Urinary bladder (tissue), 4 donors: Measurements from ENCODE around the gene RIC1. TPM values are rescaled to one million over a fixed set of nuclear protein-coding genes. Genes with fewer than 3 reads are reported as not detected.
"Not testable (repeated sequence)": the region's sequence is repeated elsewhere in the genome, so short reads cannot be mapped to it uniquely, and the experiment has no call there.

ENCODE experiments used
- DNase-seq: peaks from one replicate; pipeline ENCODE4 v3.0.0-alpha.2; 2015; ENCODE audit errors: extremely low spot score
- H3K27ac ChIP-seq: one replicate; pipeline ENCODE4 v1.5.1; 2013; ENCODE audit warnings: low read depth, mild to moderate bottlenecking, moderate library complexity
- H3K36me3 ChIP-seq: one replicate; pipeline ENCODE4 v1.6.1; 2013; ENCODE audit warnings: mild to moderate bottlenecking, moderate library complexity; ENCODE audit not compliant: insufficient read depth
- H3K4me1 ChIP-seq: one replicate; pipeline ENCODE4 v1.6.1; 2013; ENCODE audit warnings: mild to moderate bottlenecking, moderate library complexity; ENCODE audit not compliant: insufficient read depth
- H3K4me3 ChIP-seq: one replicate; pipeline ENCODE4 v1.5.1; 2013; ENCODE audit warnings: low read depth, low read length
- WGBS: extraction: QIAGEN DNeasy Blood & Tissue Kit; methylation state at CpG from one replicate; pipeline ENCODE4 v1.1.7; 2013; 5-methylcytosine and 5-hydroxymethylcytosine counted together
- polyA plus RNA-seq: library from polyadenylated mRNA; stranded (reverse); fragments of 200-250 nt; gene quantifications from one replicate; pipeline ENCODE4 v1.2.3, GENCODE V29; 2013
- total RNA-seq: library from RNA; depleted of rRNA; stranded (reverse); fragments of >200 nt; gene quantifications from one replicate; pipeline ENCODE4 v1.2.3, GENCODE V29; 2014
- donor health status: healthy with polysubstance abuse.
- donor health status: healthy.

Gene RIC1
- total and polyA plus RNA-seq, 2 donors: 12.9 to 55.5 TPM

- no peaks in the 10 kb centered on the region for H3K4me1 ChIP-seq
- H3K4me3 ChIP-seq: no peak overlapping the region
- no peak overlapping the region for H3K27ac ChIP-seq
- no peak for DNase-seq
- WGBS: 91% methylated on average over 1 of the region's 1 CpG
- H3K36me3 ChIP-seq: no peaks in the 10 kb centered on the region
These were observed 155.1 kb downstream of the RIC1 start for GRCh38 chr9:5783982-5784381.

DNA sequence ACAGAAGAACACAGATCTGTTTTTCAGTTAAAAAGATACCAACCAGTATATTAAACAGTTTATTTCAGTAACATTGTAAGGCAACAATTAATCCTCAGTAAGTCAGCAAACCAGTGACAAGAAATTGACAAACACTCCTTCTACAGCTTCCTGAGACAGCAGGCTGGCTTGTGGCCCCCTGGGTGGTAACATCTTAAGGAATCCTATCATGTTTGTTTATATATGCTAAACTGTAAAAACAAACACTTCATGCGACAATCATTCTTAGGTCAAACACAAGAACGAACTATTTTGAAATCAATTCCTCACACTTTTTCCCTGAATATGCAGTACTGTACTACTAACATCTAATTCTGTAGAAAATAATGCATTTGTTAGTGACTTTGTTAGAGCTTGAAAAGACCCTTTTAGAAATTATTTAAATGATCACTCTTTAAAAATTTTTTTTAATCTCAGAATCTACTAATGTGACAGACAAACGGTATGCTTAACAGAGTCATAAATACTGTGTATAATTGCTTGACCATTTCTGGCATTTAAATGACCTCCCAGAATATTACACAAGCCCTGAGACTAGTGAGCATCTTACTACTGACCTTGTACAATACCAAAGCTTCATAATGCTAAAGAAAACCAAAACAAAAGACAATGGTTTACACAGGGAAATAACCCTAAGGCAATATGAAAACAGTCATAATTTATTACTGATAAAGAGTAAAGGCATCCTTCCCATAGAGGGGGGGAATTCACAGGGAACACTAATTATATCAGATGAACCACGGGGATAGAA, 155.8 kb downstream of the RIC1 start:
- H3K36me3 ChIP-seq: no peaks in the 10 kb centered on the region
- no peak for DNase-seq
- WGBS: 64% methylated on average over 4 of the region's 4 CpGs
- no peak overlapping the region for H3K27ac ChIP-seq
- no peaks in the 10 kb centered on the region for H3K4me1 ChIP-seq
- H3K4me3 ChIP-seq: no peak overlapping the region

GRCh38 chr9:5786370-5787127, 157.6 kb downstream of the RIC1 start:
- no peaks in the 10 kb centered on the region for H3K4me1 ChIP-seq
- no peak overlapping the region for H3K4me3 ChIP-seq
- WGBS: 95% methylated on average over 6 of the region's 6 CpGs
- H3K36me3 ChIP-seq: no peaks in the 10 kb centered on the region
- H3K27ac ChIP-seq: no peak overlapping the region
- DNase-seq: no peak

DNA sequence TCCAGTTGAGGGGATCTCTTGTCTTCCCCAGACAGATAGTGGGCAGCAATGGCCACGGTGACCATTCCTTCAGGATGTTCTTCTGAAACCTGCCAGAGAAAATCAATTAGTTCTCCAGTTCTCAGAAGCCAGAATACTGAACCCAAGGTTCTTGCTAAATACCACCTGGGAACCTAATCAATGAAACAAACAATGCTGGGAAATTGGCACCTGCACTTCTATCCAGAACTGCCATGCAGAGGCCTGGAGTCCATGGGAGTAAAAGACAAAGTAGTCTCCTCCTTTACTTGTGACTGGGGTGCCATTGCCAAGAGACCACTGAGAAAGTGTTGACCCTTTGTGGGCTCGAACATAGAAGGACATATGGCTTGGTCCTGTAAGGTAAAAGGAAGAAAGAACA, 158.3 kb downstream of the RIC1 start:
- WGBS: 97% methylated on average over 2 of the region's 2 CpGs
- no peak for DNase-seq

DNA sequence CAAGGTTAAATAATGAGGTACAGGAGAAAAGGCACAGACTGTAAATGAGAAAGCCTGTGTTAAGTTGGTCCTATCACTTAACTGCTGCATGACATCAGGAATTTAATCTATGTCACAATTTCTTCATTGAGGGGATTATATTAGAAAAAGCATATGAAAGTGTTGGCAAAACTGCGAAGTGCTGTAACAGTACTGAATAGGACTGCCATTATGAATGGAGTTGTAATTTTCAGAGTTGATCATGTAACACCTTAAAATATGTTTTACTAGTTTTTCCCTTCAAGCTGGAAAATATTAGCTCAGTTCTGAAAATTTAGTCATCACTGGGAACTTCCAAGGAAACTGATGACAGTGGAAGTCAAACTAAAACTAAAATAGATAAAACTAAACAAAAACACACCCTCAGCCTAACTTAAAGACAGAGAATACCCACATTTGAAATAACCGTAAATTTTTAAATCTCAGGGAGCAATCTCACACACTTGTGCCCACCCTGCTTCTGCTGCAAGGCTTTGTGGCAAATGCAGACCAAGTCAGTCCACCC, 158.9 kb downstream of the RIC1 start:
- H3K4me1 ChIP-seq: no peaks in the 10 kb centered on the region
- 67% methylated on average over 2 of the region's 2 CpGs for WGBS
- no peak overlapping the region for H3K4me3 ChIP-seq
- no peaks in the 10 kb centered on the region for H3K36me3 ChIP-seq
- no peak for DNase-seq
- no peak overlapping the region for H3K27ac ChIP-seq

More for the DNA sequence above, 158.3 kb downstream of the RIC1 start:
- H3K36me3 ChIP-seq: no peaks in the 10 kb centered on the region
- H3K4me1 ChIP-seq: no peaks in the 10 kb centered on the region
- H3K27ac ChIP-seq: no peak overlapping the region
- no peak overlapping the region for H3K4me3 ChIP-seq

- DNase-seq: no peak
- Histone ChIP-seq H3K36me3 (no peaks in the 10 kb centered on the region), H3K4me3 (no peak overlapping the region), H3K27ac (no peak overlapping the region), H3K4me1 (no peaks in the 10 kb centered on the region)
- 96% methylated on average over 5 of the region's 5 CpGs for WGBS
These were observed 160.6 kb downstream of the RIC1 start for GRCh38 chr9:5789489-5789888.

DNA sequence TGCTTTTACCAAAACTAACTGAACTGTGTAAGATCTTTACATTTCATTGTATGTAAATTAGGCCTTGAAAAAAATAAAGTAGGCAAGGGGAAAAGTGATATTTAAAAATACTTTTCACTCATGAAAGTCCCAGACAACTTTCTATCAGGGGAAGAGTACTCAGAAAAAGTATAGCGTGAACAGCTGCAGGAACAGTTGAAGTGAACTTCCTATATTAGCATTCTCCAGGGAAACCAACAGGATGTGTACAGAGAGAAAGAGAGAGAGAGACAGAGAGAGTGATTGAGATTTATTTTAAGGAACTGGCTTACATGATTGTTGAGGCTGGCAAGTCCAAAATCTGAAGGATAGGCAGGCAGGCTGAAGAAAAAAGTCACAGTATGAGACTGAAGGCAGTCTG, 162.0 kb downstream of the RIC1 start:
- no peak for DNase-seq
- WGBS: 87% methylated on average over 1 of the region's 1 CpG
- no peaks in the 10 kb centered on the region for H3K36me3 ChIP-seq

GRCh38 chr9:5791870-5792269, 163.0 kb downstream of the RIC1 start:
- no peaks in the 10 kb centered on the region for H3K36me3 ChIP-seq
- DNase-seq: no peak
- WGBS: 70% methylated on average over 3 of the region's 3 CpGs
- H3K27ac ChIP-seq: no peak overlapping the region
- no peak overlapping the region for H3K4me3 ChIP-seq
- no peaks in the 10 kb centered on the region for H3K4me1 ChIP-seq

More for the DNA sequence above, 162.0 kb downstream of the RIC1 start:
- no peaks in the 10 kb centered on the region for H3K4me1 ChIP-seq
- no peak overlapping the region for H3K4me3 ChIP-seq
- H3K27ac ChIP-seq: no peak overlapping the region

DNA sequence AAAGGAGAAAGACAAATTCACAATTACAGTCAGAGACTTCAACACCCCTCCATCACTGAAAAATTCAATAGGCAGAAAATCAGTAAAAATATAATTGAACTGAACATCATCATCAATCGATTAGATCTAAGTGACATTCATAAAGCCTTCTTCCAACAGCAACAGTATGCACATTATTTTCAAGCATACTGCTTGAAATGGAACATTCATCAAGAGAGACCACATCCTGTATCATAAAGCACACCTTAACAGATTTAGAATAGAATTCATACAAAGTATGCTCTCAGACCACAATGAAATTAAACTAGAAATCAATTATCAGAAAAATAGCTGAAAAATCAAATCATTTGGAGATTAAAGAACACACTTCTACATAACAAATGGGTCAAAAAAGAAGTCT, 164.9 kb downstream of the RIC1 start:
- WGBS: 95% methylated on average over 1 of the region's 1 CpG
- H3K4me3 ChIP-seq: no peak overlapping the region
- DNase-seq: no peak
- no peaks in the 10 kb centered on the region for H3K36me3 ChIP-seq
- no peak overlapping the region for H3K27ac ChIP-seq
- no peaks in the 10 kb centered on the region for H3K4me1 ChIP-seq

DNA sequence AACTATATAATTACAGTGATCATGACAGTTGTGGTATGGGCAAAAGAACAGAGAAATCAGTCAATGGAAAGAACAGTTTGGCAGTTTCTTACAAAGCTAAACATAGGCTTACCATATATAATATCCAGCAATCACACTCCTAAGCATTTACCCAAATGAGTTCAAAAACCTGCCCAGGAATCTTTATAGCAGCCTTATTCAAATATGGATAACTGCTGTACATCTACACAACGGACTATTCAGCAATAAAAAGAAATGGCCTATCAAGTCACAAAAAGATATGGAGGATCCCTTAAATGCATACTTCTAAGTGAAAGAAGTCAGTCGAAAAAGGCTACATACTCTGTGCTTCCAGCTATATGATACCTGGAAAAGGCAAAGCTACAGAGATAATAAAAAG, 167.4 kb downstream of the RIC1 start:
- H3K4me1 ChIP-seq: no peaks in the 10 kb centered on the region
- H3K4me3 ChIP-seq: no peak overlapping the region
- 92% methylated on average over 2 of the region's 2 CpGs for WGBS
- H3K36me3 ChIP-seq: peaks cover 2% of the 10 kb centered on the region
- no peak overlapping the region for H3K27ac ChIP-seq
- no peak for DNase-seq

GRCh38 chr9:5798581-5798980, 169.7 kb downstream of the RIC1 start:
- DNase-seq: no peak
- H3K4me1 ChIP-seq: no peaks in the 10 kb centered on the region
- WGBS: 69% methylated on average over 2 of the region's 2 CpGs
- H3K27ac ChIP-seq: no peak overlapping the region
- no peak overlapping the region for H3K4me3 ChIP-seq
- peaks cover 2% of the 10 kb centered on the region for H3K36me3 ChIP-seq

DNA sequence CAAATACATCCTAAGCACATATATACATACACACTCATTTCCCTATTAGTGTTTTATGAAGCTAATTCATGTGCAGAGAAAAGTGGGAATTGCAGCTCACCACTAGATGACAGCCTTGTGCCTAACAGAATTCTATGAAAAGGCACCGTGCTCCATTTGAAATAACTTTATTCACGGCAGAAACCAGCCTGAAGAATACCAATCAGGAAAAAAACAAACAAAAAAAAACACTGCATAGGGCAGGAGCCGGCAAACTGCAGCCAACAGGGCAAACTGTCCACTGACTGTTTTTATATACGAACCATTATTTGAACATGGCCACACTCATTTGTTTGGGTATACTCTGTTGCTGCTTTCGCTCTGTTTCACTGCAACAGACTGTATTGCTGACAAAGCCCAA, 170.4 kb downstream of the RIC1 start:
- Histone ChIP-seq H3K4me1 (no peaks in the 10 kb centered on the region), H3K36me3 (peaks cover 2% of the 10 kb centered on the region), H3K4me3 (no peak overlapping the region), H3K27ac (no peak overlapping the region)
- peak; percentile 23 for DNase-seq
- WGBS: 16% methylated on average over 5 of the region's 5 CpGs

GRCh38 chr9:5800378-5800777, 171.5 kb downstream of the RIC1 start:
- not testable (repeated sequence) for H3K36me3 ChIP-seq, H3K4me1 ChIP-seq, DNase-seq, H3K27ac ChIP-seq, H3K4me3 ChIP-seq
- WGBS: 88% methylated on average over 7 of the region's 7 CpGs
